Peyer's patch (tissue), 4 donors: Measurements from ENCODE around the gene EPHA5. TPM values are rescaled to one million over a fixed set of nuclear protein-coding genes. Genes with fewer than 3 reads are reported as not detected.
A peak's percentile ranks its signal among the peaks of the same experiment; 100 is the strongest.

ENCODE experiments used
- DNase-seq, 3 donors: peaks; one replicate each; pipeline ENCODE4 v3.0.0-alpha.2; 2017 to 2019
- H3K27ac ChIP-seq, 4 donors: fragments of 200-600 bp; sonication (generic); one replicate each; pipeline ENCODE4 v1.5.1; 2016 to 2019
- H3K27me3 ChIP-seq, 2 donors: fragments of 200-600 bp; sonication (generic); one replicate each; pipeline ENCODE4 v1.5.1; 2019
- H3K36me3 ChIP-seq, 3 donors: fragments of 200-600 bp; sonication (generic); one replicate each; pipeline ENCODE4 v1.5.1; 2016 to 2019
- H3K4me1 ChIP-seq, 4 donors: fragments of 200-600 bp; sonication (generic); one replicate each; pipeline ENCODE4 v1.5.1; 2016 to 2019
- H3K4me3 ChIP-seq, 4 donors: fragments of 200-600 bp; sonication (generic); 1 replicate in 3 of 4; 2 replicates in 1 of 4; pipeline ENCODE4 v1.5.1; 2016 to 2019; ENCODE audit warnings: mild to moderate bottlenecking in 1 of 4
- H3K9me3 ChIP-seq, 4 donors: fragments of 200-600 bp; sonication (generic); one replicate each; pipeline ENCODE4 v1.5.1; 2016 to 2019; ENCODE audit warnings: mild to moderate bottlenecking in 1 of 4
- CTCF ChIP-seq, 6 experiments: fragments of 450-650 bp in 4 of 6; fragments of 200-600 bp in 2 of 6; sonication (generic) in 1 of 6; IDR thresholded peaks; one replicate each; pipeline ENCODE4 v1.5.1; 2017 to 2019; ENCODE audit warnings: antibody characterized with exemption in 6 of 6, mild to moderate bottlenecking in 3 of 6, moderate library complexity in 1 of 6
- POLR2A ChIP-seq, 2 donors: fragments of 450-650 bp; IDR thresholded peaks; one replicate each; pipeline ENCODE4 v1.5.1; 2017; ENCODE audit warnings: antibody characterized with exemption in 2 of 2, mild to moderate bottlenecking in 2 of 2, moderate library complexity in 2 of 2
- total RNA-seq, 4 donors: library from RNA; depleted of rRNA; stranded (reverse); fragments of >200 nt; gene quantifications; one replicate each; pipeline ENCODE4 v1.1.0, GENCODE V29; 2016

The EPHA5 gene
- under 1 TPM in 1 of 4 donors, not detected in 3; 0.09 TPM for total RNA-seq

DNA sequence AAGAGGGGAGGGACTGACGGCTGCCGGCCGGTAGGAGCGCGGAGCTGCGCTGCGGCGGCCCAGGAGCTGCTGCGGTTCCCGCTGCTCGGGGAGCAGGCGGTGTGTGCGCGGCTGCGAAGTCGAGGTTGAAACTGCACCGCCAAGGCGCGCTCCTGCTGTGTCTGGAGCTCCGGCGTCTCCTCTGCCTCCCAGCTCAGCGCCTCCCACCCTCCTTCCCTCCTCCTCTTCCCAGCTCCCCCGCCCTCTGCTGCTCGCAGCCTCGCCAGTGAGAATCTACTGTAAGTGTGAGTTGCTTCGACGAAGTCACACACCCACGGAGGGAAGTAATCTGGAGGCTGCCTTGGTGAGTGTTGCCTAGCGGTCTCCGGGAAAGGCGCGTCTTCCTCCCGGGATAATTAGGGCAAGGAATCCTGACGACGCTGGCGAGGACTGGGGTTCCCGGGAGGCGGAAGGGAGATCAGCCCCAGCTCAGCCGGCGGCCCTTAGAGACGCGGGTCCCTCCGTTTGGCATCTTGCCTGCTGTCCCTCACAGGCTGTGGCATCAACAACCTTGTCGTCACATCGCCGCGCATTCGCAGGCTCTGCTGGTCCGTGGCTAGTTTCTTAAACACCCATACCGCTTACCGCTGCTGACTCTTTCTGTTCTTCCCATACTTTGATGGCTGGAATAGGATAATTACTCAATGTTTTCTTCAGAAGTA lies at the start of gene EPHA5:
Gene EPHA5, minus strand, starts transcription at position 159 of the 701 bp plus-strand sequence. CDS start 747 bp downstream, outside the sequence.
- TF ChIP-seq POLR2A (IDR thresholded peaks at IDR 0.05) (no peak), CTCF (IDR thresholded peaks at IDR 0.05) (no peak)
- Histone ChIP-seq H3K36me3 (no peaks in the 10 kb centered on the region), H3K4me1 (peaks cover 0 to 10% (median 0%) of the 10 kb centered on the region in 4 donors), H3K4me3 (peak within 1 kb of the TSS in 3 of 4 donors; percentile 7 to 37 (median 34)), H3K27ac (no peak within 1 kb of the TSS), H3K9me3 (no peaks in the 10 kb centered on the region), H3K27me3 (peaks cover 0 to 16% of the 10 kb centered on the region in 2 donors)
- peak in 1 of 3 donors; percentile 51 for DNase-seq

- no peaks in the 10 kb centered on the region for H3K4me1 ChIP-seq
- DNase-seq = no peak
- TF ChIP-seq CTCF (IDR thresholded peaks at IDR 0.05) = no peak
- TF ChIP-seq POLR2A (IDR thresholded peaks at IDR 0.05) = no peak
- no peak overlapping the region for H3K27ac ChIP-seq
- no peak overlapping the region for H3K4me3 ChIP-seq
- no peaks in the 10 kb centered on the region for H3K36me3 ChIP-seq
- no peaks in the 10 kb centered on the region for H3K27me3 ChIP-seq
- H3K9me3 ChIP-seq = no peaks in the 10 kb centered on the region
Measured at GRCh38 chr4:65719635-65720034, 49.3 kb upstream of the EPHA5 start.

- no peaks in the 10 kb centered on the region for H3K36me3 ChIP-seq
- H3K9me3 ChIP-seq = no peaks in the 10 kb centered on the region
- no peak overlapping the region for H3K4me3 ChIP-seq
- no peak for TF ChIP-seq POLR2A (IDR thresholded peaks at IDR 0.05)
- no peak for DNase-seq
- H3K27ac ChIP-seq = no peak overlapping the region
- H3K4me1 ChIP-seq = no peaks in the 10 kb centered on the region
- no peaks in the 10 kb centered on the region for H3K27me3 ChIP-seq
Measured at GRCh38 chr4:65698631-65699030, 28.3 kb upstream of the EPHA5 start.

DNA sequence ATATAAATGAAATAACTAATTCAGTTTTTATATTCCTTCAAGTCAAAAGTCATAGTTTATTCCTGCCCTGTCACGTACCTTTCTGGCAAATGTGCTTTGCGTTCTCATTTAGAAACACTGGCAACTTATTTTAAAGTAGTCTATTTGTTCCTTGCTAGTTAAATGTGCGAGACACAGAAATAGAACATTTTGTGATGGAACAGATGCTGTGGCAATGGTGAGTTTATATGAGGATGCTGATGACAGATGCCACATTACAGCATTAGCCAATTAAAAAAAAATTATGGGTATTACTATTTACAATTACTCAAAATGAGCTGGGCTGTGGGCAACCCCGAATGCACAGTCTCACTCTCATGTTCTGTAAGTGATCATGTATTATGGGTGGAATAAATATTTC lies 26.1 kb upstream of the EPHA5 start:
- Histone ChIP-seq H3K4me1 (no peaks in the 10 kb centered on the region), H3K27me3 (no peaks in the 10 kb centered on the region), H3K27ac (no peak overlapping the region), H3K9me3 (no peaks in the 10 kb centered on the region), H3K36me3 (no peaks in the 10 kb centered on the region), H3K4me3 (no peak overlapping the region)
- no peak for DNase-seq
- TF ChIP-seq POLR2A (IDR thresholded peaks at IDR 0.05) (no peak), CTCF (IDR thresholded peaks at IDR 0.05) (no peak)

DNA sequence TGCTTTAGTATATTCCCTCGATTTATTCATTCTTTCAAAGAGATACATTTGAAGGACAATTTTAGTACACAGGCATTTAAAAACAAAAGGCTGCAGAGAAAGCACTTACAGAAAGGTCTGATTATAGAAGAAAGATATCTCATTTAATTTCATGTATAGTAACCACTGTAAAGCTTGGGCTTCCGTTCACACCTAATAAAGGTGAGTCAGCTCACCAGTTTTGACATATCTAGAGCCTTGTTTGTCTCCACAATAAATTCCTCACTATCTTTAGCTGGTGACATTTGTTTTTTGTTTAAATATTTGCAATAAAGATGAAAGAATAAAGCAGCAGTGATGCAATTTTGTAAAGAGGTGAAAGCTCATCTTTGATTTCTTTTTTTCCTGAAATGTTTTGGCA lies 1.1 kb upstream of the EPHA5 start:
- Histone ChIP-seq H3K4me3 (no peak overlapping the region), H3K27me3 (peaks cover 0 to 16% of the 10 kb centered on the region in 2 donors), H3K27ac (no peak overlapping the region), H3K36me3 (no peaks in the 10 kb centered on the region), H3K4me1 (peaks cover 0 to 10% (median 0%) of the 10 kb centered on the region in 4 donors), H3K9me3 (no peaks in the 10 kb centered on the region)
- no peak for DNase-seq
- no peak for TF ChIP-seq CTCF (IDR thresholded peaks at IDR 0.05)
- TF ChIP-seq POLR2A (IDR thresholded peaks at IDR 0.05) = no peak

DNA sequence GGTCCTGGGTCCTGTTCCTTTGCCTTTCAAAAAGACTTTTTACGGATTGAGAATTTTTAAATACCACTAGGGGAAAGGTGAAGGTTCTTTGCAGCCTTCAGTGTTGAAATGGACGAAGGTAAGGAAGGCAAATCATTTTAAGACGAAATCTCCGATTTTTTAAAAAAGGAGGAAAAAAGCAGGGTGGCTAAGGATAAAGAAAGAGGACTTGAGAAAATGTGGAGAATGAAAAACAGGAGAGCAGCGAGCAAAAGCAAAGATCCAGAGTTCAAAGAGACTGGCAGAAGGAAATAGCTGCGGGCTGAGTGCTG lies 314 bp downstream of the EPHA5 start:
- TF ChIP-seq CTCF (IDR thresholded peaks at IDR 0.05) (no peak), POLR2A (IDR thresholded peaks at IDR 0.05) (no peak)
- DNase-seq = no peak
- H3K36me3 ChIP-seq = no peaks in the 10 kb centered on the region
- H3K4me3 ChIP-seq = peak overlapping the region in 3 of 4 donors; percentile 7 to 37 (median 34)
- peaks cover 0 to 10% (median 0%) of the 10 kb centered on the region in 4 donors for H3K4me1 ChIP-seq
- no peaks in the 10 kb centered on the region for H3K9me3 ChIP-seq
- H3K27ac ChIP-seq = no peak overlapping the region
- peaks cover 0 to 16% of the 10 kb centered on the region in 2 donors for H3K27me3 ChIP-seq
